GM19025 (cell line): Measurements from ENCODE around the gene BPIFB6.

ENCODE experiments used
- ATAC-seq: cut with Tn5 transposase; IDR thresholded peaks from one replicate; pipeline ENCODE4 v1.9.1; 2021; ENCODE audit warnings: mild to moderate bottlenecking, low read depth, moderate library complexity; ENCODE audit not compliant: unreplicated experiment

BPIFB6 gene

DNA sequence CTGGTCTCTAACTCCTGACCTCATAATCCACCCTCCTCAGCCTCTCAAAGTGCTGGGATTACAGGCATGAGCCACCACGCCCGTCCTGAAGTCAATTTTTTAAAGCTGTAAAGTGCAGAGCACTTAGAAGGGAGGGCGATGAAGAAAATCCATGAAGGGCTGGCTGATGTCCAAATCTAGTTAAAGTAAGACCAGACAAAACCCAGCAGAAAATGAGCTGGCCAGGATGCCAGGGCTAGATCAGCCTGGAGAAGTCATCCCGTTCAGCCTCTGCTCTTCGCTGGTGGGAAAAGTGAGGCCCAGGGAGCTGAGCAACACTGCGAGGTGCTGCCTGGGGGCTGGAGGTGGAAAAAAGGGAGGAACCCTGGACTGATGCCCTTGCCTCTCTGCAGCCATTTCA lies 51.1 kb downstream of the BPIFB6 start:
- no peak for ATAC-seq

DNA sequence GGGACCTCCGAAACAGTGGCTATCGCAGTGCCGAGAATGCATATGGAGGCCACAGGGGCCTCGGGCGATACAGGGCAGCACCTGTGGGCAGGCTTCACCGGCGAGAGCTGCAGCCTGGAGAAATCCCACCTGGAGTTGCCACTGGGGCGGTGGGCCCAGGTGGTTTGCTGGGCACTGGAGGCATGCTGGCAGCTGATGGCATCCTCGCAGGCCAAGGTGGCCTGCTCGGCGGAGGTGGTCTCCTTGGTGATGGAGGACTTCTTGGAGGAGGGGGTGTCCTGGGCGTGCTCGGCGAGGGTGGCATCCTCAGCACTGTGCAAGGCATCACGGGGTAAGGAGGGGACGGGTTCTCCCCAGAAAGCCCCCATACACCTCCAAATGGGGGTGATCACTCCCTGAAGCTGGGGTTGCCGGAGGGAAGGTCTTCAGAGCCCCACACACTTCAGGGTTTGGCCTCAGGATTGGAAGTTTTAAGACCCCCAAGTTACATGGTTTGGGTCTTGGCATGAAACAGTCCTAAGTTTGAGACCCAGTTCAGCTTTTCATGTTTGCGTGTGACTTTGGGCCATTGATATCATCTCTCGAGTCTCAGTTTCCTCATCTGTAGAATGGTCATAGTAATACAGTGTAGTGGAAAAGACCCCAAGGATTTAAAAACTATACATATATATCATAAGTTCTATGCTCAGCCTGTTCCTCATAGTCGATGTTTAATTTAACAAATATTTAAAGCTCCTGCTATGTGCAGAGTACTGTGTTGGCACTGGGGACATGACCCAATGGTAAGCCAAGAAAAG lies 52.3 kb downstream of the BPIFB6 start:
- no peak for ATAC-seq

DNA sequence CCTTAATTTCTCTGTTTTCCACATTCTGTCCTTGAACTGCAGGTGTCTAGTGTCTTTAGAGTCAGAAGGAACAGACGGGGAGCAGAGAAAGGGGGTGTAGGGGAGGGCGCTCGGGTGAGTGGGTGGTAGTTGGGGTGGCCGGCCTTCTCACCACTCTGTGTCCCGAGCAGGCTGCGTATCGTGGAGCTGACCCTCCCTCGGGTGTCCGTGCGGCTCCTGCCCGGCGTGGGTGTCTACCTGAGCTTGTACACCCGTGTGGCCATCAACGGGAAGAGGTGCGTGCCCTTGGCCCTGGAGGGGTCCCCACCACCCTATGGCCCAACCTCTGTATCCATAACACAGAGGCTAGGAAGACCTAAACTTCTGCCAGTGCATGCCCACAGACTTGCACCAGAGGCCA lies 53.3 kb downstream of the BPIFB6 start:
- no peak for ATAC-seq

DNA sequence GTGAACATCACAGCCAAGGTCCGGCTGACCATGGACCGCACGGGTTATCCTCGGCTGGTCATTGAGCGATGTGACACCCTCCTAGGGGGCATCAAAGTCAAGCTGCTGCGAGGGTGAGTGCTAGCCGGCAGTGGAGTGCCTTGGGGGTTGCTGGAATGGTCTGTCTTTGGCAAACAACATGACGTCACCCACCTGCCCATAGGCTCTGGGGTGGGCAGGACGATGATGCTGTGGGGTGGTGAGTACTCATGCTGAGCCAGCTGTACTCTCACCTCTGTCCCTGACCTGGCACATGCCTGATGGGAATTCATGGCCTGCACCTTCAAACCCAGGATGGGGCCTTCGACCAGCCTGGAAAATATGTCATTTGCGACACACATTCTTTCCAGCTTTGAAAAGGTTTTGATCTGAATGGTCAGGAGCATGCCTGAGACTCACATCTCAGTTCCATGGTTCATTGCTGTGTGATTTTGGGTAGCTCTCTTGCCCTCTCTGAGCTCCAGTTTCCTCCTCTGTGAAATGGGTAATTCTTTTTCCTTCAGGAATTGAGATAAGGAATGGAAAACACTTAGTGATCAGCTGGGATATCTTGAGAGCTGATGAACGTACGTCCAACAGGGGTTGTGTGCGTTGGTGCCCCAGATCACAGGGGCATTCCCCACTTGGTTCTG lies 54.7 kb downstream of the BPIFB6 start:
- no peak for ATAC-seq

DNA sequence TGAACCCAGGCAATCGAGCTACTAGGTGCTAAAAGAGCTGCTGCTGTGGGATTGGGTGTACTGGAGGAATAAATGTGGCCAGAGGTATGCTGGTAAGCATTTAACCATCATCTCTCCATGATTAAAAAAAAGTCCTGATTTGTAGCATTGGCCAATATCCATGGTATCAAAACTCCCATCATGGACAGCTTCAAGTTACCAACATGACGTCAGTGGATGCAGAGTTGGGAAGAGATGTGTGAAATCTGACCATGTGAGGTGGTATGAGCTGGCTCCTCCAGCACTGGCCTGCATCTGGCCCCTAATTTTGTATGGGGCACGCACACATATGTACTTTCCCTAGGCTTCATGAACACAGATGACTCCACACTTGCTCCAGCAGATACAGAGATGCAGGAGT lies 59.7 kb downstream of the BPIFB6 start:
- no peak for ATAC-seq

DNA sequence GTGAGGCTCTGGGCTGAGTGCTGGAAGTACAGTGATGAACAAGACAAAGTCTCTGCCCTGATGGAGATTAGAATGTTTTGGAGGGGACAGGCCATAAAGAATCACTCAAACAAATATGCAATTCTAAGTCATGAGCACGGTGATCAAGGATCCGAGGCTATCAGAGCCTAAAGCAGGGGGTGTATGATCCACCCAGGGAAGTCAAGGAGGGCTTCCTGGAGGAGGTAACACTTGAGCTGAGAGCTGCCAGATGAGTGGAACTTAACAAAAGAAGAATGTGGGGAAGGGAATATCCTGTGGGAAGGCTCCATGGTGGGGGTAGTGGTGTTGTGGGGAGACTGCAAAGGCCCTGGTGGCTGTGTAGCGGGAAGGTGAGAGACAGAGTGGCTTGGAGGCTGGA lies 60.2 kb downstream of the BPIFB6 start:
- ATAC-seq = no peak

DNA sequence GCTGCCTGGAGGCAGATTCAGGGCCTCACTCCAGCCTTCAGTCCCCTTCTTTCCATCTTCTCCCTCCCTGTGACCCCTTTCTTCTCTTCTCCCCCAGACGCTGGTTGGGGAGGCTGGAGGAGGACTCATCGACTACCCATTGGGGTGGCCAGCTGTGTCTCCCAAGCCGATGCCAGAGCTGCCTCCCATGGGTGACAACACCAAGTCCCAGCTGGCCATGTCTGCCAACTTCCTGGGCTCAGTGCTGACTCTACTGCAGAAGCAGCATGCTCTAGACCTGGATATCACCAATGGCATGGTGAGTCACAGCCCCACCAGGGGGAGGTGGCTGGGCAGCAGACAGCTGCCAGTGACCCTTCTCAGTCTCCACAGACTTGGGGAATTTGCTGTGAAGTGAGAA lies 60.9 kb downstream of the BPIFB6 start:
- no peak for ATAC-seq

DNA sequence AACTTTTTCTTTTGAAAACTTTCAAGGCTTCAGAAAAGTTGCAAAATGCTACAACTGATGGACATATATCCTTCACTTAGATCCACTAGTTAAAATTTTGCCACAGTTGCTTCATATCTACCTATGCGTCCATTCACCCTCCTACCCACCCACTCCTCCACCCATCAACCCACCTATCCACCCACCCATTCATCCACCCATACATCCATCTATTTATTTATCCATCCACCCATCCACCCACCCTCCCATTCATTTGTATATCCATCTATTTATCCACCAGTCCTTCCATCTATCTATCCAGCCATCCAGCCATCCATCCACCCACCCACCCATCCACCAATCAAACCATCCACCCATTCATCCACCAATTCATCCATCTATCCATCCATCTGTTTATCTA lies 61.6 kb downstream of the BPIFB6 start:
- ATAC-seq = no peak

DNA sequence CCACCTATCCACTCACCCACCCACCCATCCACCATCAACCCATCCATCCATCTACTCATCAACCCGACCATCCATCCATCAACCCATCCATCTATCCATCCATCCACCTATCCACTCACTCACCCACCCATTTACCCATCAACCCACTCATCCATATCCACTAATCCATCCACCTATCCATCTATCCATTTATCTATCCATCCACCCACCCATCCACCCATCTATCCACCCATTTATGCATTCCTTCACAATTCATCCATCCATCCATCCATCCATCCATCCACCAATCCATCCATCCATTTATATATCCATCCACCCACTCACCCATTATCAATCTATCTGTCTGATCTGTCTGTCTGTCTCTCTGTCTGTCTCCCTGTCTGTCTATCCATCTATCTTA lies 62.1 kb downstream of the BPIFB6 start:
- no peak for ATAC-seq
